B cell (primary cell): Measurements from ENCODE around the gene PACSIN1. TPM values are rescaled to one million over a fixed set of nuclear protein-coding genes. Genes with fewer than 3 reads are reported as not detected.

Experiments
- ATAC-seq: fragments of 200-7000 bp; cut with Tn5 transposase; one replicate; pipeline ENCODE4 v1.10.0; 2021; ENCODE audit warnings: low read depth, mild to moderate bottlenecking, moderate number of reproducible peaks, moderate library complexity
- CTCF ChIA-PET: fragments of 350-600 bp; sonication (Branson Sonifier 250); formaldehyde crosslinking; loops from one replicate; lab custom pipeline; 2021; ENCODE audit warnings: antibody characterized with exemption, inconsistent platforms; lab: Charles Lee
- POLR2A ChIA-PET: fragments of 350-600 bp; sonication (Branson Sonifier 250); formaldehyde crosslinking; loops from one replicate; lab custom pipeline; 2021; ENCODE audit warnings: antibody characterized with exemption; lab: Charles Lee
- DNase-seq: peaks from one replicate; pipeline ENCODE4 v3.0.0; 2013
- H2AFZ ChIP-seq: 2 replicates; pipeline ENCODE4 v1.6.1; 2012; ENCODE audit warnings: mild to moderate bottlenecking, low read depth, low read length; ENCODE audit not compliant: insufficient read depth, poor library complexity, severe bottlenecking
- H3K27ac ChIP-seq, 2 donors: 1 replicate in 1 of 2; 2 replicates in 1 of 2; pipeline ENCODE4 v1.5.1; 2012 to 2013; ENCODE audit warnings: low read length in 2 of 2, mild to moderate bottlenecking in 2 of 2, moderate library complexity in 1 of 2
- H3K27me3 ChIP-seq, 4 experiments: fragments of 200-600 bp in 1 of 4; sonication (generic) in 1 of 4; replicated peaks in 1 of 4; 1 replicate in 2 of 4; 2 replicates in 2 of 4; pipeline versions ENCODE4 v1.6.1 to v1.7.0; 2013 to 2016; ENCODE audit warnings: low read length in 3 of 4, mild to moderate bottlenecking in 2 of 4, mixed read lengths in 1 of 4, moderate library complexity in 1 of 4; ENCODE audit not compliant: insufficient read depth in 4 of 4, control insufficient read depth in 3 of 4; ENCODE audit errors: control extremely low read depth in 1 of 4
- H3K36me3 ChIP-seq, 2 experiments: replicated peaks in 1 of 2; 1 replicate in 1 of 2; 2 replicates in 1 of 2; pipeline versions ENCODE4 v1.6.1 to v1.7.1; 2013; ENCODE audit warnings: low read length in 1 of 2; ENCODE audit not compliant: insufficient read depth in 2 of 2, control insufficient read depth in 1 of 2; ENCODE audit errors: control extremely low read depth in 1 of 2, extremely low read depth in 1 of 2
- H3K4me1 ChIP-seq, 2 donors: fragments of 200-600 bp in 1 of 2; sonication (generic) in 1 of 2; 1 replicate in 1 of 2; 2 replicates in 1 of 2; pipeline versions ENCODE4 v1.5.1 to v1.6.1; 2013 to 2017; ENCODE audit warnings: low read length in 2 of 2; ENCODE audit not compliant: control insufficient read depth in 2 of 2, insufficient read depth in 2 of 2
- H3K4me2 ChIP-seq: replicated peaks from 2 replicates; pipeline ENCODE3; 2012; ENCODE audit warnings: mild to moderate bottlenecking, low read depth, low read length; ENCODE audit not compliant: poor library complexity, severe bottlenecking
- H3K4me3 ChIP-seq, 5 experiments: fragments of 200-600 bp in 1 of 5; sonication (generic) in 1 of 5; 1 replicate in 3 of 5; 2 replicates in 2 of 5; pipeline versions ENCODE4 v1.5.1 to v1.7.0; 2011 to 2016; ENCODE audit warnings: low read length in 4 of 5, mild to moderate bottlenecking in 4 of 5, low read depth in 2 of 5, control low read depth in 1 of 5, moderate library complexity in 1 of 5; ENCODE audit not compliant: insufficient read depth in 1 of 5; ENCODE audit errors: control extremely low read depth in 1 of 5, extremely low read depth in 1 of 5
- H3K79me2 ChIP-seq: fragments of 200-600 bp; sonication (generic); one replicate; pipeline ENCODE4 v1.6.0; 2016; ENCODE audit warnings: low read length; ENCODE audit not compliant: control insufficient read depth, insufficient read depth
- H3K9ac ChIP-seq: fragments of 200-600 bp; sonication (generic); 2 replicates; pipeline ENCODE4 v1.6.1; 2017; ENCODE audit warnings: mild to moderate bottlenecking, low read length, moderate library complexity
- H3K9me3 ChIP-seq, 3 donors: one replicate each; pipeline versions ENCODE4 v1.6.1 to v1.7.1; 2013; ENCODE audit warnings: low read length in 2 of 3; ENCODE audit not compliant: control insufficient read depth in 2 of 3, insufficient read depth in 1 of 3; ENCODE audit errors: control extremely low read depth in 1 of 3
- H4K20me1 ChIP-seq: 2 replicates; pipeline ENCODE4 v1.6.0; 2012; ENCODE audit warnings: mild to moderate bottlenecking, low read length; ENCODE audit not compliant: insufficient read depth, control insufficient read depth, poor library complexity, severe bottlenecking
- H3K27ac Mint-ChIP-seq: one replicate; pipeline ENCODE4 v1.8.0; 2021; ENCODE audit warnings: mixed read lengths
- H3K27me3 Mint-ChIP-seq: one replicate; pipeline ENCODE4 v1.8.0; 2021; ENCODE audit warnings: mixed read lengths
- H3K4me1 Mint-ChIP-seq: one replicate; pipeline ENCODE4 v1.8.0; 2021; ENCODE audit warnings: mixed read lengths
- H3K4me3 Mint-ChIP-seq: one replicate; pipeline ENCODE4 v1.8.0; 2021; ENCODE audit warnings: mixed read lengths
- H3K9me3 Mint-ChIP-seq: one replicate; pipeline ENCODE4 v1.8.0; 2022; ENCODE audit warnings: mixed read lengths; ENCODE audit not compliant: insufficient read depth
- CTCF ChIP-seq: fragments of 200-600 bp; IDR thresholded peaks from one replicate; pipeline ENCODE4 v1.8.0; 2022; ENCODE audit warnings: antibody characterized with exemption, mild to moderate bottlenecking
- EZH2 ChIP-seq: IDR thresholded peaks from 2 replicates; pipeline ENCODE4 v1.6.1; 2012; ENCODE audit warnings: borderline replicate concordance, low read depth, mild to moderate bottlenecking, moderate library complexity, low read length; ENCODE audit not compliant: insufficient read depth, poor library complexity, severe bottlenecking
- WGBS: methylation state at CpG from one replicate; pipeline ENCODE4 v1.1.5; 2013; ENCODE audit warnings: missing lambda C conversion rate; ENCODE audit not compliant: insufficient coverage; 5-methylcytosine and 5-hydroxymethylcytosine counted together
- intact Hi-C: fragments of 100-400 bp; cut with micrococcal nuclease; formaldehyde crosslinking; loops from one replicate; pipeline ENCODE4 v1.10.0; 2022
- polyA plus RNA-seq: library from polyadenylated mRNA; depleted of rRNA; stranded (reverse); fragments of >200 nt; gene quantifications from 2 replicates; pipeline ENCODE4 v1.2.3, GENCODE V29; 2012
- total RNA-seq, 2 donors: library from RNA; stranded (reverse); fragments of 120-200 nt in 1 of 2; gene quantifications; 1 replicate in 1 of 2; 2 replicates in 1 of 2; pipeline versions ENCODE4 v1.2.3 to v1.2.4, GENCODE V29; 2013 to 2022

The PACSIN1 gene
- total and polyA plus RNA-seq, 2 donors (not counting 1 experiment from before 2014, with no cell fraction given): 0.18 to 0.20 TPM

GRCh38 chr6:34459899-34460593, 5.8 kb upstream of the PACSIN1 start:
- peak; percentile 81 for ATAC-seq
- WGBS: 17% methylated on average over 3 of the region's 6 CpGs
- H3K27me3 Mint-ChIP-seq: peaks cover 11% of the 10 kb centered on the region

More at GRCh38 chr6:34459899-34460593, 5.8 kb upstream of the PACSIN1 start:
- Histone ChIP-seq H3K4me1 (peaks cover under 1% of the 10 kb centered on the region in 2 donors), H3K79me2 (no peaks in the 10 kb centered on the region), H3K9me3 (peaks cover 0 to 2% (median 0%) of the 10 kb centered on the region in 3 donors), H3K9ac (no peak overlapping the region), H3K4me3 (no peak overlapping the region), H4K20me1 (no peaks in the 10 kb centered on the region), H3K36me3 (no peaks in the 10 kb centered on the region), H2AFZ (no peak overlapping the region), H3K27me3 (peaks cover 0 to 16% (median 4%) of the 10 kb centered on the region in 4 experiments), H3K27ac (no peak overlapping the region), H3K4me2 (no peak overlapping the region)
- intact Hi-C loops: loop anchor here (1.0 kb wide), 1 partner anchor 149 kb away; no protein-coding TSS in a partner anchor
- peak; percentile 66 for DNase-seq
- Mint-ChIP-seq H3K27ac (no peak overlapping the region), H3K4me1 (peaks cover 3% of the 10 kb centered on the region), H3K9me3 (no peaks in the 10 kb centered on the region), H3K4me3 (no peak overlapping the region)
- no peak for TF ChIP-seq EZH2
- TF ChIP-seq CTCF: peak; percentile 80
- POLR2A ChIA-PET: no interaction called here
- CTCF ChIA-PET: interaction anchor here (0.9 to 8.9 kb wide), 21 partner anchors 9 to 781 kb away, joined by 3 to 178 read pairs (median 5); partner anchors contain the start of genes BLTP3A and SMIM29
